ENCODE data around the gene NABP2.

The NABP2 gene

DNA sequence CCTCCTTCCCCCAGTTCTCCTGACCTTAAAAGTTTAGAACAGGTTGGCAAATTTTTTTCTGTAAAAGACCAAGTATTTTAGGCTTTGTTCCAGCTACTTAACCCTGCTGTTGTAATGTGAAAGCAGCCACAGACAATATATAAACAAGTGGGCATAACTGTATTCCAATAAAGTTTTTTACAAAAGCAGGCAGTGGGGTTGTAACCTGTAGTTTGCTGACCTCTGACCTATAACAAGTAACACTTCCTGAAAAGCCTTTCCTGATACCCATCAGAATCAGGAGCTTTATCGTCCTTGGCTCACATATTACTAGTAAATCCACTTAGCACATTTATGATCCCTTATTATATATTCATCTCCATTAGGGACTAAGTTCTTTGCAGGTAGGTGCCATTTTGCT, 21.8 kb upstream of the NABP2 start:
- DNase-seq (ENCODE audit: low spot score) = no peak
- no peak for TF ChIP-seq CTCF (IDR thresholded peaks at IDR 0.05; ENCODE audit: extremely low read depth, missing control alignments)

- DNase-seq (ENCODE audit: low spot score) = no peak
- TF ChIP-seq CTCF (IDR thresholded peaks at IDR 0.05; ENCODE audit: extremely low read depth, missing control alignments) = no peak
Observed at GRCh38 chr12:56202838-56203237, 21.3 kb upstream of the NABP2 start.

- TF ChIP-seq CTCF (IDR thresholded peaks at IDR 0.05; ENCODE audit: extremely low read depth, missing control alignments) = no peak
- DNase-seq (ENCODE audit: low spot score) = no peak
Observed at GRCh38 chr12:56204275-56204674, 19.9 kb upstream of the NABP2 start.

DNA sequence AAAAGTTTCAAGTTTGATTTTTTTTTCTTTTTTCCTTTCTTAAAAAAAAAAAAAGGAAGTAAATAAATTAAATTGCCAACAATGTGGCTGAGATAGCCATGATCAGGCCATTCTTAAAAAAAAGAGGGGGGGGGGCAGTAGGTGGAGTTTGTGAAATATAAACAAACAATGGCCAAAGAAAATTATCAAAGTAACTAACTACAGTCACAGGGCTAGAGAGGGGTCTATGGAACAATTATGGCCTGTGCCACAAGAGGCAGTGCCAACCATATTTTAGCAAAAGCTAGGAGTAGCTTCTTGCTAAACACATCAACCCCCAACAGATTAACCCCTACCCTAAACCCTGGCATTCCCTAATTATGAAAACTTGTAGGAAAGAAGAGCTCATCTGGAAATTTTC, 18.7 kb upstream of the NABP2 start:
- TF ChIP-seq CTCF (IDR thresholded peaks at IDR 0.05; ENCODE audit: extremely low read depth, missing control alignments) = no peak
- no peak for DNase-seq (ENCODE audit: low spot score)

DNA sequence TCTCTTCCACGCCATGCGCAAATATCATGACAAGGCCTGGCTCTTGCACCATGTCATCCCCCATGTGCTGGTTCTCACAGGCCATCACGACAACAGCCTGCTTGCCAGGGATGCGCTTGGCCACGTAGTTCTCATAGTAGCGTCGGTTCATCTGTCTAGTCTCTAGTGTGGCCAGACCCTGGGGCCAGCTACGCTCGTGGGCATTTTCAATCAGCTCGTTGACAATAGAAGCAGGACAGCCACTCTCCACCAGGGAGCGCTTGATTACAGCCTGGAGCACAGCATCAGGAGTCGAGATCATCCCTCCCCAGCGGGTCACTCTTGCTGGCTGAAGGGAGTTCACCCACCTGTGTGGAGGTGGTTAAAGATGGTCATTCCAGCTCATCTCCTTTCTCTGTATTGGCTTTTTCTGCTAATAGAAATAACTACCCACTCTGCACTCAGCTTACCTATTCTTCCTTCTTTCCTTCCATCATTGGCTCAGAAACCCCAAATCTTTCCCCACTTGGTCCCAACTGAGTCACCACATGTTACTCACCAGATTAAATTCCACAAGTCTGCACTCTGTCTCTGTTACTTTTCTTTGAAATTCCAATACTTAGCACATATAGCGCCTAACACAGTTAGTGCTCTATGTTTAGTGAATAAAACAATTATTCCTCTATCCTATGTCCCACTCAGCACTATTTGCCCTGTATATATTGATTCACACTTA, 17.5 kb upstream of the NABP2 start:
- DNase-seq (ENCODE audit: low spot score) = no peak
- TF ChIP-seq CTCF (IDR thresholded peaks at IDR 0.05; ENCODE audit: extremely low read depth, missing control alignments) = peak; percentile 56

DNA sequence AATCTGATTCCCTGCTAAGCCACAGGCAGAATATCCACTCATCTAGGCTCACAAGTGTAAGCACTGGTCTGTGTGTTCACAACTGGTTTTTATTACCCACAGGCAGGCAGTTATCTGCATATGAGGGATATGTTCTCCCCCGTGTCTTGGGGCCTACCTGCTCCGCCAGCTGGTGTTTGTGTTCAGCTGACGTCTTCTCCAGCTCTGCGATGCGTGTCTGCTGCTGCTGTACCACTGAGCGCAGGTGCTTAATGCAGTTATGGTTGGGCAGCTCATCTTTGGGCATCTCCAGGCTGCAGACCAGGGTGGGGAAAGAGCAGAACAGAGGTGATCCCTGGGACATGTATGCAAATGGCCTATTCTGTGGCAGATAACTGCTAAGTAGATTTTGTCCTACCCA, 16.1 kb upstream of the NABP2 start:
- no peak for TF ChIP-seq CTCF (IDR thresholded peaks at IDR 0.05; ENCODE audit: extremely low read depth, missing control alignments)
- DNase-seq (ENCODE audit: low spot score) = no peak

DNA sequence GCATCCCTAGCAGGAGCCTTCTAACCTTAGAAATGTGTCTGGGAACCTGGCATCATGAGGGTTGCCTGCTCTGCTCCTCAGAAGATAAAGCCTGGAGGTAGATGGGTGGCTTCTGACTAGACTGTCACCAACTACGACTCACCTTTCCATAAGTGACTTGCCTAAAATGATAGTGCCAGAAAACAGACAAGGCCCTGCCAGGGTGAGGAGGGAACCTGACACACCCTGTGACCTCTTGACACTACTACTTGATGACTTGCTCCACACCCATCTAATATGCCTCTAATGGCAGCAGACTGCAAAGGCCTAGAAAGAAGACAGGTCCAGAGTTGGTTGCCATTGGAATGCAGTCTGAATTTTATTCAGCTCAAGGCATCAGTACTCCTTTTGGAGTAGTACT, 11.8 kb upstream of the NABP2 start:
- TF ChIP-seq CTCF (IDR thresholded peaks at IDR 0.05; ENCODE audit: extremely low read depth, missing control alignments) = no peak
- DNase-seq (ENCODE audit: low spot score) = no peak

All from GM20000 (cell line).